GM13976 (cell line): ENCODE results near the gene C2orf68.

ENCODE experiments used
- DNase-seq: peaks from one replicate; pipeline ENCODE4 v3.0.0; 2012; ENCODE audit warnings: low spot score
- in situ Hi-C: fragments of 300-500 bp; cut with MboI; formaldehyde crosslinking; loops from one replicate; pipeline ENCODE4 v1.12.0; 2022; ENCODE audit warnings: low sequenced_read_pairs, mixed read lengths, inconsistent platforms; ENCODE audit not compliant: unreplicated experiment
- TF ChIP-seq, protein P1 (sequence below): IDR thresholded peaks from 2 replicates; pipeline ENCODE4 v1.5.1; 2012; ENCODE audit warnings: borderline replicate concordance, mild to moderate bottlenecking; ENCODE audit not compliant: insufficient read depth; ENCODE audit errors: extremely low read depth, missing control alignments, control extremely low read depth

The C2orf68 gene

DNA sequence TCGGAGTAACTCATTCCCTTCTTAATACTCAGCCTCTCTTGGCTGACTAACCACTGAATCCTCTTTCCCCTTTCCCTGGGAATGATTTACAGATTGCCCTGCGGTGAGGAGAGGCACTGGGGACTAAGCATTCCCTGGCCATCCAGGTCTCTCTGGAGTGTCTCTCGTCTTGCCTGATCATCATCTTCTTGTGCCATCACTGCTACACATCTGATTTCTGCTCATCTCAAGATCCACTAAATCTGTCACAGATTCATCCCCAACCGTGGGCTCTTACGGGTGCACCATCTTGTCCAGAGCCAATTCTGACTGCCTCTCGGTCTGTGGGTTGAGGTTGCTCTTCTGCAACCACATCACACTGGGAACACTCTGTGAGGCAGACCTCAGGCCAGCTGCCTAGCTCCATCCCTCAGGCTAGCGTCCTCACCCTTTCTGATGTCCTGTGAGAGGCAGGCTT is 44.1 kb upstream of the C2orf68 start:
- in situ Hi-C loops, result no loop called here
- DNase-seq, result no peak
- TF ChIP-seq, protein P1, sequence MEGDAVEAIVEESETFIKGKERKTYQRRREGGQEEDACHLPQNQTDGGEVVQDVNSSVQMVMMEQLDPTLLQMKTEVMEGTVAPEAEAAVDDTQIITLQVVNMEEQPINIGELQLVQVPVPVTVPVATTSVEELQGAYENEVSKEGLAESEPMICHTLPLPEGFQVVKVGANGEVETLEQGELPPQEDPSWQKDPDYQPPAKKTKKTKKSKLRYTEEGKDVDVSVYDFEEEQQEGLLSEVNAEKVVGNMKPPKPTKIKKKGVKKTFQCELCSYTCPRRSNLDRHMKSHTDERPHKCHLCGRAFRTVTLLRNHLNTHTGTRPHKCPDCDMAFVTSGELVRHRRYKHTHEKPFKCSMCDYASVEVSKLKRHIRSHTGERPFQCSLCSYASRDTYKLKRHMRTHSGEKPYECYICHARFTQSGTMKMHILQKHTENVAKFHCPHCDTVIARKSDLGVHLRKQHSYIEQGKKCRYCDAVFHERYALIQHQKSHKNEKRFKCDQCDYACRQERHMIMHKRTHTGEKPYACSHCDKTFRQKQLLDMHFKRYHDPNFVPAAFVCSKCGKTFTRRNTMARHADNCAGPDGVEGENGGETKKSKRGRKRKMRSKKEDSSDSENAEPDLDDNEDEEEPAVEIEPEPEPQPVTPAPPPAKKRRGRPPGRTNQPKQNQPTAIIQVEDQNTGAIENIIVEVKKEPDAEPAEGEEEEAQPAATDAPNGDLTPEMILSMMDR, result no peak

DNA sequence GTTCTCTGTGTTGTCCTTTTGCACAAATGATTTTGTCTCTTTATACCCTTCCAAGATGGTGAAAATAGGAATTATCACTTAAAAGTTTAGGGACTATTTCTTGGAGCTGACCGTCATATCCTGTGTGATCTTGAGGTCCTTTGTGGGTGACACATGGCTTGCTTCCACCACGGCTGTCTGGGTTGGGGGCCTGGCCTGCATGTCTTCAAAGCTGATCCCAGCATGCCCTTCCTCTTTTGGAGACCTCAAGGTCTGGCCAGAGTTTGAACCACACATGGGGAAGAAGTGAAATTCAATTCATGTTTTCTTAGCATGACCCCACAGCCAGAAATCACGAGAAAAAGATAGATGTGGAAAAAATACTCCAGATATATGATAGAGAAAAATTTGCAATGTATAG is 42.1 kb upstream of the C2orf68 start:
- TF ChIP-seq, protein P1, result no peak
- in situ Hi-C loops, result no loop called here
- DNase-seq, result no peak

DNA sequence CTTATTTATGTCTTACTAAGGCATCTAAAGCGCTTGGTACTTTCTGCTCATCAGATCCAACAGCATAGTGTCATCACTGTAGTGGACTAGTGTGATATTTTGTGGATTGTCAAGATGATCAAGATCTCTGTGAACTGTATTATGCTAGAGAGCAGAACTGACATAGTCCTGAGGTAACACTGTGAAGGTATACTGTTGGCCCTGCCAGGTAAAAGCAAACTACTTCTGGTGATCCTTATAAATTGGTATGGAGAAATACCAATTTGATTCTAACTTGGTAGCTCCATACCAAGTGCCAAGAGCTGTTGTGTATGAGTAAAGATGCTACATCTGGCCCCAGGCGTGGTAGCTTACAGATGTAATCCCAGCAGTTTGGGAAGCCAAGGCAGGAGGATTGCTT is 40.2 kb upstream of the C2orf68 start:
- TF ChIP-seq, protein P1, result no peak
- no peak for DNase-seq
- in situ Hi-C loops, result no loop called here

DNA sequence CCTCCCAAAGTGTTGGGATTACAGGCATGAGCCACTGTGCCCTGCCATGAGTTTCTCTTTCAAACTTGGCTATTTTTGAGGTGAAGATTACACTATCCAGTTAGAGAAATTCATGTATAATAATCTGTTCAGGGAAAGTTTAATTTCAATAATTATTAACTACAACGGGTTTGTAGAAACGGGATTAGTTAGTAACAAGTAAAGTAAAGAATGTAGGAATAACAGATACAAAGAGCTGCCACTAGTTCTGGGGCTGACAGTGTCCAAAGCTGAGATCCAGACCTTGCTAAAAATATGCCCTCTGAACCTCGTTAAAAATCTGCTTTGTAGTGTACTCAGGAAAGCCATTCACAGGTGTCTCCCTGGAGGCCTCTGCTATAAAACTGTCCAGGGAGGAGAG is 39.2 kb upstream of the C2orf68 start:
- in situ Hi-C loops, result no loop called here
- TF ChIP-seq, protein P1, result no peak
- no peak for DNase-seq

DNA sequence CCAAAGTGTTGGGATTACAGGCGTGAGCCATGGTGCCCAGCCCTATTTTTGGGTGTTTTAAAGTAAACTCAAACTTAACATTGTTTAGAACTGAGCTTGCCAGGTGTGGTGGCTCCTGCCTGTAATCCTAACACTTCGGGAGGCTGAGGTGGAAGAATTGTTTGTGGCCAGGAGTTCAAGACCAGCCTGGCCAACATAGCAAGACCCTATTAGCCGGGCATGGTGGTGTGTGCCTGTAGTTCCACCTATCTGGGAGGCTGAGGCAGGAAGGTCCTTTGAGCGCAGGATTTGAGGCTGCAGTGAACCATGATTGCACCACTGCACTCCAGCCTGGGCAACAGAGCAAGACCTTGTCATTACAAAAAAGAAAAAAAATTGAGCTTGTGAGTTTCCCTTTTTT is 38.6 kb upstream of the C2orf68 start:
- in situ Hi-C loops, result no loop called here
- no peak for DNase-seq
- TF ChIP-seq, protein P1, result no peak

DNA sequence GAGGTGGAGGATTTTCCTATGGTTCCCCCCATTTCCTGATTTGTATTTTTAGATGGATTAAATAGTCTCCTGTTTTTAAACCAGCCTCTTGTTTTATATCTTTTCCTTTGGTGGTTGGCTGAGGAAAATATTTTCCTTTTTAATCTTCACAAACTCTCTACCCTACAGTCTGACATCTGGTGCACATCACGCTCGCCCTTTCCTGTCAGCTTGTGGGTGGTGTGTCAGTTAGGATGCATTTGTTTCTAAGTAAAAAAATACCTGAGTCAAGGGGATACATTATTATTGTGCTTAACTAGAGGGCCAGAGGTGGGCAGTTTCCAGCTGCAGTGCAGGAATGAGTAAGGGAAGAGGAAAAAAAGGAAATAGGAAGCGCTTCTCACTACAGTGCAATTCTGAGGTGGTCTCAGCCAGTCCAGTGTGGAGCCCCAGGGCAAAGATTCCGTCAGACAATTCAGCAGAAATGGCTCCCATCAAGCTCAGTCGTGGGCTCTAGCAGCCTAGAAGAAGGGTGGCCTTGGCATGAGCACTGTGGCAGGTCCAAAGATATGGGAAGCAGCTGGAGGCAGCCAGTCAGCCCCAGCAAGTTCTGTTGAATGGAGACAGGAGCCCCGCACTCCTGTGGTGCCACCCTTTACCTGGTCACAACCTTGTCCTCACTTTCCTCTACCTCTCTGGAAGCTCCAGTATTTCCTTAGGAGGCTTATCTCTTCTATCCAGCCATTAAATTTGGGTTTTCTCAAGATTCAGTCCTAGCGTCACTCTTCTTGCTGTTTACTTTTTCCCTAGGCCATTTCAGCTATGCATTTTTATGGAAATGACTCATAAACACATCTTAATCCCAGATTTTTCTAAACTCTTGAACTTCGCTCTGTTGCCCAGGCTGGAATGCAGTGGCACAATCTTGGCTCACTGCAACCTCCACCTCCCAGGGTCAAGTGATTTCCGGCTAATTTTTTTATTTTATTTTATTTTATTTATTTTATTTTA is 37.6 kb upstream of the C2orf68 start:
- TF ChIP-seq, protein P1, result no peak
- no peak for DNase-seq
- in situ Hi-C loops, result no loop called here
